ENCODE data around the gene ABCC3.

- no peak for TF ChIP-seq EZH2 (IDR thresholded peaks at IDR 0.05)
- no peak for TF ChIP-seq POLR2AphosphoS5 (IDR thresholded peaks at IDR 0.05; ENCODE audit: borderline replicate concordance, low read depth, low read length)
- no peak for TF ChIP-seq FOXP2 (optimal IDR thresholded peaks at IDR 0.05; ENCODE audit: control extremely low read depth, extremely low read length, insufficient read depth)
Observed at GRCh38 chr17:50607522-50608175, 27.0 kb upstream of the ABCC3 start.
